ENCODE data around the gene DDI2. TPM values are rescaled to one million over a fixed set of nuclear protein-coding genes. Genes with fewer than 3 reads are reported as not detected.

DDI2 gene
- total and polyA plus RNA-seq, 4 donors, result 7.2 to 94.3 (median 24.2) TPM

DNA sequence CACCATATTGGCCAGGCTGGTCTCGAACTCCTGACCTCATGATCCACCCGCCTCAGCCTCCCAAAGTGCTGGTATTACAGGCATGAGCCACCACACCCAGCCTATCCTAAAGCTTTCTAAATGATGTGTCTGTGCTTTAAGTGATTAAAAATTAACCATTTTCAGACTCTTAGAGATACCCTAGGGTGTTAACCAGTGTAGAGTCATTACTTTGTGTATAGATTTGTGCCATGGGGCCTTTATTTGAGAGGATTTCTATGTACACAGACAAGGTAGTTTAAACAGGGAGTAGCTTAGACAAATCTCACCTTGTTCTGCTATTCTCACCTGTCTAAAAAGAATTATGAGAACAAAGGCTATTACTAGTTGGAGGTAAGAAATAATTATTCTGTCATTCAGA is 54.2 kb downstream of the DDI2 start:
- H3K9ac ChIP-seq (ENCODE audit: insufficient read depth in 1 of 2, low read length in 2 of 2), result no peak overlapping the region
- no peaks in the 10 kb centered on the region for H3K36me3 ChIP-seq (ENCODE audit: control insufficient read depth in 4 of 4, insufficient read depth in 4 of 4, low read length in 4 of 4)
- peaks cover 0 to 8% (median 0%) of the 10 kb centered on the region in 5 donors for H3K4me1 ChIP-seq (ENCODE audit: control insufficient read depth in 5 of 5, insufficient read depth in 5 of 5, low read length in 5 of 5)
- DNase-seq, result no peak
- H3K9me3 ChIP-seq (ENCODE audit: control insufficient read depth in 4 of 4, insufficient read depth in 3 of 4, low read length in 3 of 4), result peaks cover 0 to 2% (median 0%) of the 10 kb centered on the region in 4 donors
- WGBS, 2 donors, result 95% methylated on average over 2 of the region's 2 CpGs
- no peaks in the 10 kb centered on the region for H3K27me3 ChIP-seq (ENCODE audit: control insufficient read depth in 3 of 3, insufficient read depth in 3 of 3, low read length in 2 of 3)
- ATAC-seq (ENCODE audit: insufficient read depth, low FRiP score), result no peak
- no peak overlapping the region for H3K4me3 ChIP-seq
- H3K27ac ChIP-seq (ENCODE audit: low read depth in 1 of 2, low read length in 1 of 2), result no peak overlapping the region
- TF ChIP-seq, protein P1, sequence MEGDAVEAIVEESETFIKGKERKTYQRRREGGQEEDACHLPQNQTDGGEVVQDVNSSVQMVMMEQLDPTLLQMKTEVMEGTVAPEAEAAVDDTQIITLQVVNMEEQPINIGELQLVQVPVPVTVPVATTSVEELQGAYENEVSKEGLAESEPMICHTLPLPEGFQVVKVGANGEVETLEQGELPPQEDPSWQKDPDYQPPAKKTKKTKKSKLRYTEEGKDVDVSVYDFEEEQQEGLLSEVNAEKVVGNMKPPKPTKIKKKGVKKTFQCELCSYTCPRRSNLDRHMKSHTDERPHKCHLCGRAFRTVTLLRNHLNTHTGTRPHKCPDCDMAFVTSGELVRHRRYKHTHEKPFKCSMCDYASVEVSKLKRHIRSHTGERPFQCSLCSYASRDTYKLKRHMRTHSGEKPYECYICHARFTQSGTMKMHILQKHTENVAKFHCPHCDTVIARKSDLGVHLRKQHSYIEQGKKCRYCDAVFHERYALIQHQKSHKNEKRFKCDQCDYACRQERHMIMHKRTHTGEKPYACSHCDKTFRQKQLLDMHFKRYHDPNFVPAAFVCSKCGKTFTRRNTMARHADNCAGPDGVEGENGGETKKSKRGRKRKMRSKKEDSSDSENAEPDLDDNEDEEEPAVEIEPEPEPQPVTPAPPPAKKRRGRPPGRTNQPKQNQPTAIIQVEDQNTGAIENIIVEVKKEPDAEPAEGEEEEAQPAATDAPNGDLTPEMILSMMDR (IDR thresholded peaks at IDR 0.05; ENCODE audit: control extremely low read depth, extremely low read depth), result no peak

DNA sequence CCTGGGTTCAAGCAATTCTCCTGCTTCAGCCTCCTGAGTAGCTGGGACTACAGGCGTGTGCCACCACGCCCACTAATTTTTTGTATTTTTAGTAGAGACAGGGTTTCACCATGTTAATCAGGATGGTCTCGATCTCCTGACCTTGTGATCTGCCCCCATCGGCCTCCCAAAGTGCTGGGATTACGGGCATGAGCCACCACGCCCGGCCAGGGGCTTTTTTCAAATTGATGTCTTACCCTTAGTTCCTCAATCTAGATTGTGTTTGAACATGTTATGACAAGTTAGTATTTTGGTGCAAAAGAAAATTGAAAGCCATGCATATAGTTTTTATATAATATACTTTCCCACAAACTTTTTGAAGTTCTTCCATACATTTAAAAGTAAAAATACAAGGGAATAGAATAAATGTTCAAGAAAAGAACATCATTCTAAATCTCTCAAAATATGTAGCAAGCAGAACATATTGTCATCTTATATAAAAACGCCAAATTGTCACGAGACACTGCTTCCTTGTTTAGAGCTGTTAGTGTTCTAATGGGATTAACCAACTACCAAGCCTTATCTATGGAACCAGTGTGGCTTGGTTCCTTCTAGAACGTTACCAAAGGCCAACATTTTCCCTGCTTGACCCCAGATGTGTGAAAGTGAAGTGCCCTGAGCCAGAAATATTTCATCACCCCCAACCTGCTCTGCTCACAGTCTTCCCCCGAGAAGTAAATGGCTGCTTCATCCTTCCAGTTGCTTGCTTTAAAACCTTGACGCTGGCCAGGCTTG is 57.3 kb downstream of the DDI2 start:
- TF ChIP-seq, protein P1 (IDR thresholded peaks at IDR 0.05; ENCODE audit: control extremely low read depth, extremely low read depth), result no peak
- Histone ChIP-seq H3K4me1 (ENCODE audit: control insufficient read depth in 5 of 5, insufficient read depth in 5 of 5, low read length in 5 of 5) (peaks cover 0 to 8% (median 0%) of the 10 kb centered on the region in 5 donors), H3K27me3 (ENCODE audit: control insufficient read depth in 3 of 3, insufficient read depth in 3 of 3, low read length in 2 of 3) (no peaks in the 10 kb centered on the region), H3K27ac (ENCODE audit: low read depth in 1 of 2, low read length in 1 of 2) (no peak overlapping the region), H3K9ac (ENCODE audit: insufficient read depth in 1 of 2, low read length in 2 of 2) (no peak overlapping the region), H3K9me3 (ENCODE audit: control insufficient read depth in 4 of 4, insufficient read depth in 3 of 4, low read length in 3 of 4) (peaks cover 0 to 2% (median 0%) of the 10 kb centered on the region in 4 donors), H3K4me3 (no peak overlapping the region), H3K36me3 (ENCODE audit: control insufficient read depth in 4 of 4, insufficient read depth in 4 of 4, low read length in 4 of 4) (no peaks in the 10 kb centered on the region)
- DNase-seq (no peak), ATAC-seq (ENCODE audit: insufficient read depth, low FRiP score) (no peak)
- 55 to 68% methylated on average over 12 of the region's 12 CpGs for WGBS, 2 donors

DNA sequence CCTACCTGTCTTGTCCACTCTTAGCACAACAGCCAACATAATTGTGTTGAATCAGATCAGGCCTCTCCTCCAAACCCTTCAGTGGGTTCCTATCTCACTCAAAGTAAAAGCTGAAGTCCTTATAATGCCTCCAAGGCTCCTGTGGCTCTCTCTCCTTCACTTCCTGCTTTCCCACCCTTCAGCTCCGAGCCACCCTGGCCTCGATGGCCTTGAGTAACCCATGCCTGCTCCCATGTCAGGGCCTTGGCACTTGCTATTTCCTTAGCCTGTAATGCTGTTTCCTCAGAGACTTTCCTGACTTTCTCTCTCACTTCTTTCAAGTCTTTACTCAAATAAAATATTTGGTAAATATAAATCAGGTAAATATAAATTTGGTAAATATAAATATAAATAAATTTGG is 58.8 kb downstream of the DDI2 start:
- no peaks in the 10 kb centered on the region for H3K36me3 ChIP-seq (ENCODE audit: control insufficient read depth in 4 of 4, insufficient read depth in 4 of 4, low read length in 4 of 4)
- 8 to 31% methylated on average over 2 of the region's 2 CpGs for WGBS, 2 donors
- DNase-seq, result no peak
- H3K4me1 ChIP-seq (ENCODE audit: control insufficient read depth in 5 of 5, insufficient read depth in 5 of 5, low read length in 5 of 5), result peaks cover 0 to 6% (median 0%) of the 10 kb centered on the region in 5 donors
- no peak overlapping the region for H3K4me3 ChIP-seq
- no peaks in the 10 kb centered on the region for H3K27me3 ChIP-seq (ENCODE audit: control insufficient read depth in 3 of 3, insufficient read depth in 3 of 3, low read length in 2 of 3)
- H3K27ac ChIP-seq (ENCODE audit: low read depth in 1 of 2, low read length in 1 of 2), result no peak overlapping the region
- TF ChIP-seq, protein P1 (IDR thresholded peaks at IDR 0.05; ENCODE audit: control extremely low read depth, extremely low read depth), result no peak
- H3K9ac ChIP-seq (ENCODE audit: insufficient read depth in 1 of 2, low read length in 2 of 2), result no peak overlapping the region
- peaks cover 0 to 2% (median 0%) of the 10 kb centered on the region in 4 donors for H3K9me3 ChIP-seq (ENCODE audit: control insufficient read depth in 4 of 4, insufficient read depth in 3 of 4, low read length in 3 of 4)
- no peak for ATAC-seq (ENCODE audit: insufficient read depth, low FRiP score)
